Measurements from ENCODE around the gene OSBPL5.

The OSBPL5 gene

GRCh38 chr11:3163241-3163981 lies 1.7 kb downstream of the OSBPL5 start:
- Histone ChIP-seq H3K36me3 (ENCODE audit: control insufficient read depth, insufficient read depth, low read length) (no peaks in the 10 kb centered on the region), H3K27me3 (replicated peaks; ENCODE audit: control insufficient read depth, insufficient read depth, low read length) (peaks cover 3% of the 10 kb centered on the region), H3K4me3 (replicated peaks; ENCODE audit: low read depth, low read length) (no peak overlapping the region)
- TF ChIP-seq CTCF (IDR thresholded peaks at IDR 0.05; ENCODE audit: insufficient read depth, low read length, poor library complexity, severe bottlenecking): no peak
- DNase-seq (ENCODE audit: extremely low read depth, insufficient read length): no peak

GRCh38 chr11:3162410-3163240 lies 2.5 kb downstream of the OSBPL5 start:
- peaks cover 3% of the 10 kb centered on the region for H3K27me3 ChIP-seq (replicated peaks; ENCODE audit: control insufficient read depth, insufficient read depth, low read length)
- no peak for TF ChIP-seq CTCF (IDR thresholded peaks at IDR 0.05; ENCODE audit: insufficient read depth, low read length, poor library complexity, severe bottlenecking)
- no peak overlapping the region for H3K4me3 ChIP-seq (replicated peaks; ENCODE audit: low read depth, low read length)
- DNase-seq (ENCODE audit: extremely low read depth, insufficient read length): no peak
- H3K36me3 ChIP-seq (ENCODE audit: control insufficient read depth, insufficient read depth, low read length): no peaks in the 10 kb centered on the region

- no peak for DNase-seq (ENCODE audit: extremely low read depth, insufficient read length)
These were observed 3.2 kb downstream of the OSBPL5 start for GRCh38 chr11:3161720-3162409.

GRCh38 chr11:3161309-3161708 lies 3.8 kb downstream of the OSBPL5 start:
- Histone ChIP-seq H3K36me3 (ENCODE audit: control insufficient read depth, insufficient read depth, low read length) (no peaks in the 10 kb centered on the region), H3K4me3 (replicated peaks; ENCODE audit: low read depth, low read length) (no peak overlapping the region), H3K27me3 (replicated peaks; ENCODE audit: control insufficient read depth, insufficient read depth, low read length) (peaks cover 3% of the 10 kb centered on the region)
- no peak for TF ChIP-seq CTCF (IDR thresholded peaks at IDR 0.05; ENCODE audit: insufficient read depth, low read length, poor library complexity, severe bottlenecking)
- DNase-seq (ENCODE audit: extremely low read depth, insufficient read length): no peak

More at GRCh38 chr11:3161720-3162409, 3.2 kb downstream of the OSBPL5 start:
- Histone ChIP-seq H3K4me3 (replicated peaks; ENCODE audit: low read depth, low read length) (no peak overlapping the region), H3K27me3 (replicated peaks; ENCODE audit: control insufficient read depth, insufficient read depth, low read length) (peaks cover 3% of the 10 kb centered on the region), H3K36me3 (ENCODE audit: control insufficient read depth, insufficient read depth, low read length) (no peaks in the 10 kb centered on the region)
- no peak for TF ChIP-seq CTCF (IDR thresholded peaks at IDR 0.05; ENCODE audit: insufficient read depth, low read length, poor library complexity, severe bottlenecking)

- Histone ChIP-seq H3K27me3 (replicated peaks; ENCODE audit: control insufficient read depth, insufficient read depth, low read length) (no peaks in the 10 kb centered on the region; the same call in none of the 2 replicates), H3K4me3 (replicated peaks; ENCODE audit: low read depth, low read length) (no peak overlapping the region), H3K36me3 (ENCODE audit: control insufficient read depth, insufficient read depth, low read length) (no peaks in the 10 kb centered on the region)
- no peak for TF ChIP-seq CTCF (IDR thresholded peaks at IDR 0.05; ENCODE audit: insufficient read depth, low read length, poor library complexity, severe bottlenecking)
- DNase-seq (ENCODE audit: extremely low read depth, insufficient read length): no peak
These were observed 4.7 kb downstream of the OSBPL5 start for GRCh38 chr11:3160252-3161031.

Data from GM06990 (cell line).